HG02588 (cell line): ENCODE measurements around the gene MEPE.
A peak's percentile ranks its signal among the peaks of the same experiment; 100 is the strongest.

Experiments
- ATAC-seq: cut with Tn5 transposase; IDR thresholded peaks from one replicate; pipeline ENCODE4 v1.9.1; 2021; ENCODE audit warnings: mild to moderate bottlenecking, moderate library complexity; ENCODE audit not compliant: unreplicated experiment

The MEPE gene

DNA sequence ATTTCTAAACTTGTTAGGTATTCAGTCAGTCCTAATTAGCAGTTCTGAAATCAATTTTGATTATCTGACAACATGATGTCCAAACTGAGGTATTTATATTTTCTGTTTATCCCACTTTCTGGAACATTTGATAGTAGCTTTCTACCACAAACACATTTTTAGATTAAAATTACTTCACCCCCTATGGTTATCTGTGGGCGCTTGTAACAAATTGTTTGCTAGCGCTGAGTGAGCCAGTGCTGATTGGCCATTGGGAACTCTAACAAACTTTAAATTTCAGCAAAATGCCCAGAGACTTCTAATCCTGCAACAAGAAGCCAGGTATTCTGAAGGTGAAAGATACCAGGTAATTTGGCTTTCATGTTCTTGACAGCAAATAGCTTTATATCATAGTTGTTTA, at the start of gene MEPE:
TSS of gene MEPE (plus strand) at position 301 of the 400 bp plus-strand sequence. CDS start 1,746 bp downstream, outside the sequence.
- ATAC-seq, result no peak

GRCh38 chr4:87783781-87784180, 49.0 kb upstream of the MEPE start:
- no peak for ATAC-seq

DNA sequence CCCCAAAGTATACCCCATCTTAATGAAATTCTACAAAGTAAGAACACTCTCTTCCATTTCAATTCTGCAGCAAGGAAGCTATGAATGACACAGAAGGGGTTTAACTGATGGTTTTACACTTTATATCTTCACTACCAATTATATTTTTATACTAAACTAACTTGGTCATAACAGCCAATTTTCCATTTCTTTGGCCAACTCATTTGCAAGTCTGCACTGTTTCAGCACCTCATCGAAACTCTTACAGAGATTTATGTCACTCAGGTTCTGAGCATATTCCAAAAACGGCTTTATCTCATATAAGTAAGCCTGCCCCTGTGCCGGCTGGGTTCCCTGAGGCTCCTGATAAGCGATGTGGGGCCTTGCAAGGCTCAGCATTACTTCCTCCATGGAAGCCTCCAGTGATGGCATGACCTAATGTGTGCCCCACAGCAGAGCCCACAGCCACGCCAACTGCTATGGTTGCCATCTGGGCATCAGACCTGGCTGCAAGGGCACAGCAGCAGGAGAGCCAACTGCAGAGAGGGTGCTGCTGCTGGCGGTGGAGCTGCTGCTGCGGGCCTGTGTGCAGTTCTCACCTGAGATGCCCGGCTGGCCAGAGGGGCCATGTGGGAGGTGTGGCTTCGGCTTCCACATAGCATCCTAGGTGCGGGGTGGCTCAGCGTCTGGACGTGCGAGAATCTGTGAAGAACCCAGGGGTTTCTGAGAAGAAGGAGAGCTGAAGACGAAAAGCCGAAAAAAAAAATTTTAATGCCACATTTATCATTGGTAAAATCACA, 46.8 kb upstream of the MEPE start:
- ATAC-seq, result no peak

GRCh38 chr4:87799301-87800113, 33.3 kb upstream of the MEPE start, which contains the start of gene IBSP:
IBSP (plus strand) TSS chr4:87799554; CDS start chr4:87802362, 2,808 bp downstream.
- ATAC-seq, result no peak

DNA sequence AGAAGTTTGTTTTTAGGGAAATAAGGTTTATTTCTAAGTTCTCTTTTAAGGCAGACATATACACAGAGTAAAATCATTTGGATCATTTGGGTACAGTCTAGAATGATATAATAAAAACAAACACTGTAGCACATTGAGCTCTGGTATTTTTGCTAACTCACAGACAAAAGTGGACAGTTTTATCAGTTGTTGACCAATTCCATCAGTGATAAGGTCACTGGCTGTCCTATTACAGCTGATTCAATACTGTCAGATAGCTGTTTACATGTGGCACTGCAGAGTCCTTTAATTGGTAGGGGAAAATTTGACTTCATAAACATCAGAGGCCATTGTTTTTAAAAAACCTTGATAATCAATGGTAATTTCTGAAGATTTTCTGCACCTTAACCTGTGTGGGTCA, 29.9 kb upstream of the MEPE start:
- ATAC-seq, result no peak

DNA sequence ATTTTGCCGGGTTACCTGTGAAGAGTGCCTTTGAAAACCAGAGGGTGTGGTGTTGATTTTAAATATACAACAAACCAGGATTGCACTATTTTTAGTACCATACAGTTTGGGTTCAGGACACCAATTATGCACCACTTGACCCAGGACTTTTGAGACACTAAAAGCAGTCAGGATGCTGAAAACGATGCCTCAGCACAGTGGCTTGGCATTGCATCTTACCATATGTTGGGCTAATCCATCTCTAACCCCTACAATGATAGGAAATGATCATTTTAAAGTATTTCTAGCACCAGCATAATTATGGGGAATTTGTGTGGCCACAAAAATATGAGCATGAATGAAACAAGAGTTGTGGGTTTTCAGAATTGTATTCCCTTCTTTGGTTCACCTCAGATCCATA, 29.3 kb upstream of the MEPE start:
- ATAC-seq, result no peak

- no peak for ATAC-seq
Measured at GRCh38 chr4:87804871-87805270, 27.9 kb upstream of the MEPE start.

DNA sequence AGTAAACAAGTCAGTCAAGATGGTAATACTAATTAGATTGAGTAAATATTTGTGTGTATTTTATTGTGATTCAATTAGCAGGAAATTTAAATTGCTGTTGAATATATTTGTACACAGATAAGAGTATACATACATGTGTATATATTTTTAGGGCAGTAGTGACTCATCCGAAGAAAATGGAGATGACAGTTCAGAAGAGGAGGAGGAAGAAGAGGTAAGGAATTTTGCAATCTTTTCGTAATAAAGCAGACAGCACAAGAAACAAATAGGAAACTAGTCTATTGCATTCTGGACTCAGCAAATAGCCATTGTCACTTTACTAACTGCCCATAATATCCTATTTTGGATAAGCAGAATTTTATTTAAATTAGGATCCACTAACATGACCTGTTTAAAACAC, 26.8 kb upstream of the MEPE start:
- ATAC-seq, result no peak

DNA sequence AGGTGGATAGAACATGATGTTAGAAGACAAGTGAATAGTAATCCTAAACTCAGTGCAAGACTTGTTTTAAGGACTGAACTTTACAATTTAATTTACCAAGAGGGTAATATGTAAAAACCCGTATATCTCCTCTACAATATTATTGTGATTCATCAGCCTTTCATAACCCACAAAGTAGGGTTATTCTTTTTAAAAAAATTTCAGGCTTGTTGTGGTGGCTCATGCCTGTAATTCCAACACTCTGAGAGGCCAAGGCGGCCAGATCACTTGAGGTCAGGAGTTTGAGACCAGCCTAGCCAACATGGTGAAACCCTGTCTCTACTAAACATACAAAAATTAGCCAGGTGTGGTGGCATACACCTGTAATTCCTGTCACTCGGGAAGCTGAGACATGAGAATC, 26.2 kb upstream of the MEPE start:
- no peak for ATAC-seq

GRCh38 chr4:87807402-87807801, 25.4 kb upstream of the MEPE start:
- no peak for ATAC-seq

GRCh38 chr4:87811977-87812376, 20.8 kb upstream of the MEPE start:
- ATAC-seq, result no peak

DNA sequence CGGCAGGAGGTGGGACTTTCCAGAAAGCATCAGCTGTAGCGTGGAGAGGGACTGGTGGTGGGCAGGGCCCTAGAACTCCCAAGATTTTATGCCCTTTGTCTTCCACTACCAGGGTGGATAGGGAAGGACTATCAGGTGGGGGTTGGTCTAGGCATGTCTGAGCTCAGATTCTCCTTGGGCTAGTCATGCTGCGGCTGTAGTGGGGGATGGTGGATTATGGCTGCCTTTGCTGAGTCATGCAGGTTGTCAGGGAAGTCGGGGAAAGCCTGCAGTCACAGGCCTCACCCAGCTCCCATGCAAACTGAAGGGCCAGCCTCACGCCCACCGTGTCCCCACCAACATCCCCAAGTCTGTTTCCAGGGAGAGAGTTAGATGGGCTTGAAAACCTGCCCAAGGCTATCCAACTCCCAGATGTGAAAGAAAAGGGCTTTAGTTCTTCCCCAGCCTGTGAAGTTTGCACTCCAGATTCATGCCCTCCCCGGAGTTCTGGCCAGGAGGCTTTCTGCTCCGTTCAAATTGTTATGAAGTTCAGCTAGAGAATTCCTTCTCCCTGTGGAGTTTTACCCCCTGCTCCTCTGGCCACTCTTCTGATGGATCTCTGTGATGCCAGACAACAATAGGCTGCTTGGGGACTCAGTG, 13.4 kb upstream of the MEPE start:
- no peak for ATAC-seq

DNA sequence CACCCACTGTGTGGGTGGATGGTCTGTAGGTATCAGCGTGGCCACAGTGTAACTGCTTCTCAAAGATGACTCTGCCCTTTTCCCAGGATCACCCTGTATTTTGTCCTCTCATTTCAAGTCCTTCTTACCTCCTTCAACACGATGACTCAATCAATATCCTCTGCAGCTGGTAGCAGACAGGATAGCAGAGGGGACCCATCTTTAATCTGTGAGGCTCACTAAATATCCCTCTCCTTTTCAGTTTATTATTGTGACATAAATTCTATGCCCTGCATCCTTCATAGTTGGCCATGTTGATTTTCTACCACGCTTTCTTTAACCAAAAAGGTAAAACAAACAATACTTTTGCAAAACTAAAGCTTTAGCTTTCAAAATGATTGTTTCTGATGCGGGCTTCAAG, 9.6 kb upstream of the MEPE start:
- no peak for ATAC-seq

GRCh38 chr4:87823724-87824123, 9.0 kb upstream of the MEPE start:
- no peak for ATAC-seq

DNA sequence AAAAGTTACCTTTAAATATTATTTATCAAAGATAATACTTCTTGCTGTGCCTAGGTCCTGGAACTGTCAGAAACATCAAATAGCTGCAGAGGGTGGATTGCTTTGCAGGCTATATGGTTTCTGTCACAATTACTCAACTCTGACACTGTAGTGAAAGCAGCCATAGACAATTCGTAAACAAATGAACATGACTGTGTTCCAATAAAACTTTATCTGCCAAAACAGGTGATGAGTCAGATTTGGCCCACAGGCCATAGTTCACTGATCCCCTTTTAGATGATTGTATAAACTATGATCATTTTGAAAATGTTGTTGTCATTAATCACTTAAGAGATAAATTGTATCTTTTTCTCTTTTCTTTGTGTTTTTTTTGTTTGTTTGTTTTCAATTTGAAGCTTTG, 8.4 kb upstream of the MEPE start:
- no peak for ATAC-seq

DNA sequence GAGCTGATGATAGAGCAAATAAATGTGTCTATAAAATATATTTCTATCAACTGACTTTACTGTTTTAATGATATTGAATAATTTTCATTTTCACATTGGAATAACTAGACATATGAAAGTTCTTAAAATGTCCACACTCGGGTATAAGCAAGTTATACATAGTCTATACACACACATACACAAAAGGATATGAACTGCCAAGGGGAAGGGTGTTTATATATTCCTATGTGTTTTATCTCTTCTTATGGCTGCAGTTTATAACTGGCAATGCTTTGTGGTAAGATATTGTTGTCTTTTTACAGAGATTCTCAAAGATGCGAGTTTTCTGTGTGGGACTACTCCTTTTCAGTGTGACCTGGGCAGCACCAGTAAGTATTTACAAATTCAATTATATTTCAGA, 1.6 kb downstream of the MEPE start:
- no peak for ATAC-seq

DNA sequence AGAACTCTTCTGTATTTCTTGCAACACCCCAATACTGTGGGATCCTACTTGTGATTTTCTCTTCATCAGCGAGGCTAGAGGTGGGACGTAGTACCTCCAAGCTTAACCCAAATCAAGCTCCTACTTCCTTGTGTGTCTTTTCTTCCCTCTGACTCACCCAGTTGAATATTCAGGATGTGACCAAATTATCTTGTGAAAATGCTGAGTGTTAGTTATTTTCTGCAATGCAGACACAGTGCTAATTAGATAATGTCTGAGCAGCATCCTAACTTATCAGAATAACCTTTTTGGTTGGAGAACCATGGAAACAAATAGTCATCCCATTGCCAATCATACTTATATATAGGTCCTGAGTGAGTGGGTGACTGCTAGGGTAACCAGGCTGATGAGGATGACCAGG, 2.4 kb downstream of the MEPE start:
- no peak for ATAC-seq

DNA sequence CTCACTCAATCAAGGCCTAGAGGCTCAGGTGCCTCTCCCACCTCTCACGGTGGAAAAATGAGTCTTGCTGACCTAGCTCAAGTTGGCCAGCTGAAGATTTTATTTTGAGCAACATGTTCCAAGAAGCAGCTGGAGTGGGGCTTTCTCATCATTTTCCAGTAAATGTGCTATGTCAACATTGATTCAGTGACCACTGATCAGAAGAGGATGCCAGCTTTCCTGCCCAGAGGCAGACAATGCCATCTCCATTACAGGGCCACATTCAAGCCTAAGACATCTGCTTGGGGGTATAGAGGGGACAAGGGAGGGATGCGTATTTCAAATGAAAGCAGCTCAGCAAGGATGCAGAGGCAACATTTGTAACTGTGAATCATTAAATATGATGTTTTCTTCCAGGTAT, 3.0 kb downstream of the MEPE start:
- no peak for ATAC-seq

GRCh38 chr4:87838205-87838604, 5.4 kb downstream of the MEPE start:
- ATAC-seq, result no peak

DNA sequence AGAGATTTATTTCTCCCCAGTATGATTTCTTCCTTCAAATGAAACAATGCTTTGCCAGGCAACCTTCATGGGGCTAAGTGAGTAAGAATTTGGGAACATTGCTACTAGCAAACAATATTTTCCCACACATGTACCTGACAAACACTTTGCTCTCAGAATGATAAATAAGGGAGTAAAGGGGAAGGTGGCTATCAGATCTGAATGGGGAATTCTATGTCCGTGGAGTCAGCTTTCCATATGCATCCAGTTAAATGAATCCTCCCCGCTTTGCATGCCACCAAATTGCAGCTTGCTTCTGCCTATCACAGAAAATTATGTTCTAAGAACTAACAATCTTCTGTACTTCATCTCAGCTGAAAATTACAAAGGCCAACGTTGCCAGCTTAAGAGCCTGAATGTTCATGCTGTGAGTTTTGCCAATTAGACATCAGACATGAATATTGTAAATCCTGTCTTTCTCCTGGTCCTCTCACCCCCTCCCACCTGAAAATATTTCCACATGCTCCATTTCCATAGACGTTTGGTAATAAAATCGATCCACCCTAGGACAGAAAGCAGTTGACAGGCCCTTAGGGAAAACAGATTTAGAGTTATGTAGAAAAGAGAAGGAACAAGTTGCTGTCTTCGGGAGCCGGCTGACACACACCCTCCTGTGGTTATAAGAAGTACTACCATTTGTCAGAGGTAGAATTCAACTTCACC, 6.3 kb downstream of the MEPE start:
- peak; percentile 58 for ATAC-seq

DNA sequence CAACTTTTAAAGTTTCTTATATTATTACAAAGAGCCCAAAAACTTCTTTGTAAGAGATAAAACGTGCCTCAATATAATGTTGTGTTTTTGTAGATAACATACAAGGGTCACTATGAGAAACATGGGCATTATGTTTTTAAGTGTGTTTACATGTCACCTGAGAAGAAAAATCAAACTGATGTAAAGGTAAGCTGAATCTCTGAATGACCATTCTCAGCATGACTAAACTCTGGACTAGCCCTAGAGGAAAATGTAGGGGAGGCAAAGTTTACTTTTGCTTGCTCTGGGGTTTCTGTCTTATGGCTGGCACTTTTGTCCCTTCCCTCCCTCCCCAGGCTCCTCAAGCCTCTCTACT, 6.8 kb downstream of the MEPE start:
- no peak for ATAC-seq
